Smooth muscle cell (in vitro differentiated cells): ENCODE measurements around the gene IDH3A. TPM values are rescaled to one million over a fixed set of nuclear protein-coding genes. Genes with fewer than 3 reads are reported as not detected.

Experiments
- DNase-seq: peaks from one replicate; lab custom pipeline; 2025; ENCODE audit not compliant: unreplicated experiment; lab: John Stamatoyannopoulos, UW
- H2AFZ ChIP-seq: fragments of 200-600 bp; sonication (generic); 2 replicates; pipeline ENCODE4 v1.6.0; 2016; ENCODE audit warnings: antibody characterized with exemption, low read depth, mild to moderate bottlenecking
- H3F3A ChIP-seq: fragments of 200-600 bp; sonication (generic); 2 replicates; pipeline ENCODE4 v1.6.0; 2017; ENCODE audit warnings: antibody characterized with exemption, low read depth
- H3K27ac ChIP-seq: fragments of 200-600 bp; sonication (generic); 2 replicates; pipeline ENCODE4 v1.5.1; 2016; ENCODE audit warnings: low read depth, mild to moderate bottlenecking
- H3K27me3 ChIP-seq: fragments of 200-600 bp; sonication (generic); 2 replicates; pipeline ENCODE4 v1.6.1; 2016; ENCODE audit warnings: low read depth, mild to moderate bottlenecking
- H3K36me3 ChIP-seq: fragments of 200-600 bp; sonication (generic); 2 replicates; pipeline ENCODE4 v1.5.1; 2016; ENCODE audit warnings: low read depth
- H3K4me1 ChIP-seq: fragments of 200-600 bp; sonication (generic); 2 replicates; pipeline ENCODE4 v1.5.1; 2016; ENCODE audit warnings: low read depth
- H3K4me2 ChIP-seq: fragments of 200-600 bp; sonication (generic); 2 replicates; pipeline ENCODE4 v1.6.0; 2016; ENCODE audit warnings: mild to moderate bottlenecking
- H3K4me3 ChIP-seq: fragments of 200-600 bp; sonication (generic); 2 replicates; pipeline ENCODE4 v1.5.1; 2016; ENCODE audit warnings: mild to moderate bottlenecking
- H3K79me2 ChIP-seq: fragments of 200-600 bp; sonication (generic); 2 replicates; pipeline ENCODE4 v1.6.0; 2016; ENCODE audit warnings: low read depth, mild to moderate bottlenecking
- H3K9ac ChIP-seq: fragments of 200-600 bp; sonication (generic); 2 replicates; pipeline ENCODE4 v1.6.0; 2016; ENCODE audit warnings: low read depth
- H3K9me3 ChIP-seq: fragments of 200-600 bp; sonication (generic); replicated peaks from 2 replicates; pipeline ENCODE4 v1.5.1; 2016; ENCODE audit warnings: low read depth
- H4K20me1 ChIP-seq: fragments of 200-600 bp; sonication (generic); 2 replicates; pipeline ENCODE4 v1.6.0; 2016; ENCODE audit warnings: low read depth
- WGBS: methylation state at CpG from one replicate; pipeline ENCODE4 v1.1.7; 2016; ENCODE audit warnings: low lambda C conversion rate; 5-methylcytosine and 5-hydroxymethylcytosine counted together
- polyA plus RNA-seq: library from polyadenylated mRNA; unstranded; fragments of >200 nt; fragmentation: Nextera tagmentation; extraction: Ambion mirVana; gene quantifications from 2 replicates; pipeline ENCODE4 v1.2.1, GENCODE V29; 2016
- total RNA-seq: library from RNA; depleted of rRNA; stranded (reverse); fragments of >200 nt; gene quantifications from 2 replicates; pipeline ENCODE4 v1.2.3, GENCODE V29; 2014
- TF ChIP-seq, protein P1 (sequence below): fragments of 200-600 bp; sonication (generic); IDR thresholded peaks from 2 replicates; pipeline ENCODE4 v1.5.1; 2017; ENCODE audit warnings: borderline replicate concordance, mild to moderate bottlenecking, antibody characterized with exemption; ENCODE audit not compliant: insufficient read depth, poor library complexity, severe bottlenecking

The IDH3A gene
- total and polyA plus RNA-seq, 2 experiments from 2014 or later: 31.3 to 56.9 TPM

DNA sequence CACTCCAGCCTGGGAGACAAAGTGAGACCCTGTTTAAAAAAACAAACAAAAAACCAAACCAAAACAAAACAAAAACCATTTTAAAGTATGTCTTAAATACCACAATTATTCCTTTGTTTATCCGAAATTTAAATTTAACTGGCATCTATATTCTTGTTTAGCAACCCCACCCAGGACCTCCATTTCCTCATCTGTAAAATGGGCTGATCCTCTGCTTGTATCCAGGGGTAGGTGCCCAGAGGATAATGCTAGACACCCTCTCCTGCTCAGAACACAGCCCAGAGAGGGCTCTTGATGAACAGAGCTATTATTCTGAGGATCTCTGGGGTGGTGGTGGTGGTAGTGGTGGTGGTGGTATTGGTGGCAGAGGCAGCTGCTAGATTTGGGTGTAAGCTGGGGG lies 47.0 kb upstream of the IDH3A start:
- Histone ChIP-seq H3K36me3 (no peaks in the 10 kb centered on the region), H3K4me1 (no peaks in the 10 kb centered on the region), H3K27me3 (no peaks in the 10 kb centered on the region), H3K9ac (no peak overlapping the region), H3K79me2 (no peaks in the 10 kb centered on the region), H3K4me2 (no peak overlapping the region), H3K27ac (no peak overlapping the region), H2AFZ (no peak overlapping the region), H3K9me3 (no peaks in the 10 kb centered on the region), H4K20me1 (no peaks in the 10 kb centered on the region), H3F3A (no peaks in the 10 kb centered on the region), H3K4me3 (no peak overlapping the region)
- WGBS: 71% methylated on average over 1 of the region's 1 CpG
- TF ChIP-seq, protein P1, sequence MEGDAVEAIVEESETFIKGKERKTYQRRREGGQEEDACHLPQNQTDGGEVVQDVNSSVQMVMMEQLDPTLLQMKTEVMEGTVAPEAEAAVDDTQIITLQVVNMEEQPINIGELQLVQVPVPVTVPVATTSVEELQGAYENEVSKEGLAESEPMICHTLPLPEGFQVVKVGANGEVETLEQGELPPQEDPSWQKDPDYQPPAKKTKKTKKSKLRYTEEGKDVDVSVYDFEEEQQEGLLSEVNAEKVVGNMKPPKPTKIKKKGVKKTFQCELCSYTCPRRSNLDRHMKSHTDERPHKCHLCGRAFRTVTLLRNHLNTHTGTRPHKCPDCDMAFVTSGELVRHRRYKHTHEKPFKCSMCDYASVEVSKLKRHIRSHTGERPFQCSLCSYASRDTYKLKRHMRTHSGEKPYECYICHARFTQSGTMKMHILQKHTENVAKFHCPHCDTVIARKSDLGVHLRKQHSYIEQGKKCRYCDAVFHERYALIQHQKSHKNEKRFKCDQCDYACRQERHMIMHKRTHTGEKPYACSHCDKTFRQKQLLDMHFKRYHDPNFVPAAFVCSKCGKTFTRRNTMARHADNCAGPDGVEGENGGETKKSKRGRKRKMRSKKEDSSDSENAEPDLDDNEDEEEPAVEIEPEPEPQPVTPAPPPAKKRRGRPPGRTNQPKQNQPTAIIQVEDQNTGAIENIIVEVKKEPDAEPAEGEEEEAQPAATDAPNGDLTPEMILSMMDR: no peak
- DNase-seq: no peak

DNA sequence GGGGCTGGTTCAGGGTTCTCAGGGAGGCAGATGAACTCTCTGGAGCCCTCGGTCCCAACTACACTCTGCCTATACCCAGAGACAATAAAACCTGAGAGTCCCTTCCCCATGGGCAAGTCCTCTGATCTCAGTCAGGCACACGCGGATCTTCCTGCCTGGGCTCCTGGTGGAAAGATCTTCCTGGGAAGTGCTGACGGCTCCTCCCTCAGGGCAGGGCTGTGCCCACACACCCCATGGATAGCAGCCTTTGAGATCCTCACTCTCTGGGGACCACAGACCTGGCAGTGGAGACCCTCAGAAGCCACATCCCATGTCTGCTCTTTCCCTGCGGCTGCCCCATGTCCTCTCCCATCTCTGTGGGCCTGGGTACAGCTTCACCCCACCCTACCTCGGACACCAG lies 46.4 kb upstream of the IDH3A start:
- TF ChIP-seq, protein P1: no peak
- Histone ChIP-seq H3K9ac (no peak overlapping the region), H3K36me3 (no peaks in the 10 kb centered on the region), H3K9me3 (no peaks in the 10 kb centered on the region), H3K27me3 (no peaks in the 10 kb centered on the region), H3K79me2 (no peaks in the 10 kb centered on the region), H3K4me3 (no peak overlapping the region), H2AFZ (no peak overlapping the region), H3K27ac (no peak overlapping the region), H4K20me1 (no peaks in the 10 kb centered on the region), H3K4me2 (no peak overlapping the region), H3F3A (no peaks in the 10 kb centered on the region), H3K4me1 (no peaks in the 10 kb centered on the region)
- WGBS: 87% methylated on average over 6 of the region's 6 CpGs
- DNase-seq: no peak

DNA sequence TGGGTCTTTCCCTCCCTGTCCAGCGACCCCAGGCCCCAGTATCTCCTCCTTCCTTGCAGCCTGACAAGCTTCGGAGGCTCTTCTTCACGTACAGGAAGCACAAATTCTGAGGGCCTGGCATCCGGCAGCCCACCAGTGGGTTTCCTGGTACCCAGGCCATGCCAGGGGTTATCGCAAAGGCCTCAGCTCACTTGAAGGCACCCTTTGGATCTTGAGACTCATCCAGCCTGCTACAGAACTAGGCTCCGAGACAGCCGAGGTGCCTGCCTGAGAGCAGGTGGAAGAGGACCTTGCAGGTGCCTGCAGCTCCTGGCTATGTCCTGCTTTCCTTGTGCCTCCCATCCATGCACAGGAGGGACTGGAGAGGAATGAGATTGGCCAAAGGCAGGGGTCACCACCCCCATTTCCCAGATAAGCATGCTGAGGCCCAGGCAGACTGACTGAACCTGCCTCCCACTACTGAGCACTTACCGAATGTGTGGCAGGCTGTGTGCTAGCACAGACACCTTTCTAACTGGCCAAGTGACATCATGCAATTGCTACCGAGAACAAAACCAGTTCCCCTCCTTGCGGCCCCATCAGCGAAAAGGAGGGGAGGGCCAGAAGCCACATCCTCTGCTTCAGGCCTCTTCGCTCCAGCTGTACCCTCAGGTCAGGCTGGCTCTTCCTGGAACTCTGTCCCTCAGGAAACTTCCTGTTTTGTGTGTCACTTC lies 45.6 kb upstream of the IDH3A start:
- Histone ChIP-seq H3F3A (no peaks in the 10 kb centered on the region), H4K20me1 (no peaks in the 10 kb centered on the region), H2AFZ (no peak overlapping the region), H3K9ac (no peak overlapping the region), H3K4me2 (no peak overlapping the region), H3K4me3 (no peak overlapping the region), H3K4me1 (no peaks in the 10 kb centered on the region), H3K9me3 (no peaks in the 10 kb centered on the region), H3K27me3 (no peaks in the 10 kb centered on the region), H3K36me3 (no peaks in the 10 kb centered on the region), H3K79me2 (no peaks in the 10 kb centered on the region), H3K27ac (no peak overlapping the region)
- TF ChIP-seq, protein P1: no peak
- DNase-seq: no peak
- 87% methylated on average over 12 of the region's 12 CpGs for WGBS

DNA sequence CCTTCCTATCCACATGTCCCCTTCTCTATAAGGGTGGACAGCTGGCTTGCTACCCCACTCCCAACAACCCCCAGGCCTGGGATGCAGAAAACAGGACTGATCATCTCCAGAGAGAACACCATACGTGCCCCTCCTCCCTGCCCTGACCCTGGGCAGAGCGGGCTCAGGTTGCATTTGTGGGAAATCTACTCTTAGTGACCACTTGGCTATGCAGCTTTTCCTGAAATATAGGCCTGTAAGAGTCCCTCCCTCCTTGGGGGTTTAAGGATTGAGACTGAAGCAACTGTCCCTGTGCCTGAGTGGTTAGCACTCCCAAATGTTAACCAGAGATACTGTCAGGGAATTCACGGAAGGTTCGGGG lies 45.1 kb upstream of the IDH3A start:
- no peaks in the 10 kb centered on the region for H3K9me3 ChIP-seq
- no peak overlapping the region for H3K4me2 ChIP-seq
- H3K79me2 ChIP-seq: no peaks in the 10 kb centered on the region
- H3K27ac ChIP-seq: no peak overlapping the region
- no peak overlapping the region for H3K4me3 ChIP-seq
- H3K36me3 ChIP-seq: no peaks in the 10 kb centered on the region
- DNase-seq: no peak
- H3F3A ChIP-seq: no peaks in the 10 kb centered on the region
- 89% methylated on average over 4 of the region's 4 CpGs for WGBS
- no peak overlapping the region for H3K9ac ChIP-seq
- no peaks in the 10 kb centered on the region for H4K20me1 ChIP-seq
- TF ChIP-seq, protein P1: no peak
- no peaks in the 10 kb centered on the region for H3K27me3 ChIP-seq
- H3K4me1 ChIP-seq: no peaks in the 10 kb centered on the region
- H2AFZ ChIP-seq: no peak overlapping the region
